ENCODE results near the gene SH2D6.

GRCh38 chr2:85395912-85396475 lies 22.5 kb upstream of the SH2D6 start:
- TF ChIP-seq POLR2A (IDR thresholded peaks at IDR 0.05) (no peak), CTCF (IDR thresholded peaks at IDR 0.05) (no peak)

Measured in lower leg skin (tissue), 3 donors.